Panc1 (cell line): ENCODE results near the gene LSM12.

Experiments
- CTCF ChIP-seq: fragments of 450-650 bp; IDR thresholded peaks from 2 replicates; pipeline ENCODE4 v1.5.1; 2017; ENCODE audit warnings: mild to moderate bottlenecking
- POLR2AphosphoS5 ChIP-seq: IDR thresholded peaks from 2 replicates; pipeline ENCODE4 v1.6.1; 2012; ENCODE audit warnings: mild to moderate bottlenecking, low read depth, low read length, moderate library complexity
- REST ChIP-seq, 2 experiments: IDR thresholded peaks; 2 replicates each; pipeline ENCODE4 v1.6.1; 2011 to 2012; ENCODE audit warnings: low read depth in 2 of 2, control low read depth in 1 of 2, low read length in 1 of 2, mild to moderate bottlenecking in 1 of 2, moderate library complexity in 1 of 2; ENCODE audit not compliant: insufficient read depth in 1 of 2

DNA sequence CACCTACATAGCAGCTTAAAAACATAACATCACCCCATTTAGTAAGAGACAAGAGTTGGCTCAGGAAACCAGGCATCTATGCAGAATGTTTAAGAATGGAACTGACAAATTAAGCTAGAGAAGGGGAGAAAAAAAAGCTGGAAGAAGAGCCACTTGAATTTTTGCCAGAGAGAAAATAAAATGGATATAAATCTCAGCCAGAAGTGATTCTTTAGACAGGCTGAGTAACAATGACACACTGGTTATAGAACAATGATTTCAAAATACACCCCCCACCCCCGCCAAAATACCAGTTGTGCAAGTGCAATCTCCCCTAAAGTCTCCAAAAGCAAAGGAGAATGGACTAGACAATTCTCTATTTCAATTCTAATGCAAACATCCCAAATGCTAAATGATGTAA is 22.4 kb downstream of the LSM12 start:
- TF ChIP-seq CTCF (no peak), POLR2AphosphoS5 (no peak), REST (IDR thresholded peaks at IDR 0.05; ENCODE audit: insufficient read depth in 1 of 2, low read depth in 2 of 2, low read length in 1 of 2) (no peak)
